SKM-1 (cell line): ENCODE results near the gene DNAH10.
"Not testable (repeated sequence)": the region's sequence is repeated elsewhere in the genome, so short reads cannot be mapped to it uniquely, and the experiment has no call there.

ENCODE experiments used
- DNase-seq: peaks from one replicate; lab custom pipeline; 2025; ENCODE audit not compliant: unreplicated experiment; lab: John Stamatoyannopoulos, UW

DNAH10 gene

DNA sequence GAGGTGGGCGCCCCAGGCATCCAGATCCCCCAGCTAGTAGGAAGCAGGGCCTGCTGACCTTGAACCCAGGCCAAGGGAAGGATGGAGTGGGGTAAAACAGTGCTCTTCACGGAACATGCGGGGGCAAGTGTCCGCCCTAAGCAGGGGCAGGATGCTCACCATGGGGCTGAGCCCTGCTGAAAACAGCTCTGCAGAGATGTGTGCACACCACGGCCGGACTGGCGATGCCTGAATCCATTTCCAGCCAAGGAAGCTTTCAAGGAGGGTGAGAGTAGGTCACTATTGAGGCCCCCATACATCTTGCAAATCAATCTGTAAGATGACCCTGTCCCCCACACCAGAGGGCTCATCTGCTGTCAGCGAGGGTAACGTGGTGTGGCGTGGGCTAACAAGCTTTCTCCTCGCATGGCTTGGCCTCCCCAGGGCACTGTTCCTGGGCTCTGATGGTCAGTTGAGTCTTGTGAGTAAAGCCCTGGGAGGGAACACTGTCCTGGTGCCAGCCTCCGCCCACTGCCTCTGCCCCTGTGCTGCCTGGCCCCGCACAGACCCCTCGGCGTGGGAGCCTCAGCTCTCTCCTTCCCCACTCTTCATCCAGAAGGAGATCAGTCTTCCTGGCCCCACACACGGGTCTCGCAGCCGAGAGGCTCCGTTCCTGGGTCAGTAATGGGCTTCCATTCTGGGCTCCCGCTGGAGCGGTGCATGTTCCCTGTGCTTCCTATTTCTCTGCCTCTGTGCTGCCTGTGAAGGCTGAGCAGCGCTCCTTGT is 141.4 kb downstream of the DNAH10 start:
- DNase-seq, result no peak

DNA sequence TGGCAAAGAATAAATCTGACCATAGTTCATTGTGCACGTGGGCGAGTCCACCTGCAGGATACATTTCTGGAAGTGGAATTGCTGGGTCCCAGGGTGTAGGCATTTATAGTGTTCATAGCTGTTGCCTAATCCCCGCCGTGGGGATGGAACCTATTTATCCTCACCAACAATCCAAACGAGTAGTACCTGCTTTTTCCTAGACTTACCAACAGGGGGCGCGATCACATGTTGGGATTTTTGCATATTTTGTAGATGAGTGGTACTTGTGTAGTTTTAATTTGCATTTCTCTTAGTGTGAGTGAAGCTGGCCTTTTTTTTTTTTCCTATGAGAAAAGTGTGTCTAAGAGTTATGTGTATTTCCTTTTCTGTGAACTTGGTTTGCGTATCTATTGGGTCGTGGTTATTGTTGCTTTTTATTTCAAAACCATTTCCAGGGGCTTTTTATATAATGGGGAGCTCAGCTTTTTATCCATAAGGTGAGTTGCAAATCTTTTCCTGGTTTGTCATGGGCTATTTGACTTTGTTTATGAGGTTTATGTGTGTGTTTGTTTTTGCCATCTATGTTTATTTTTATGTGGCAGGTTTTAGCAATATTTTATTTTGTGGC is 143.3 kb downstream of the DNAH10 start:
- peak; percentile 4 for DNase-seq

DNA sequence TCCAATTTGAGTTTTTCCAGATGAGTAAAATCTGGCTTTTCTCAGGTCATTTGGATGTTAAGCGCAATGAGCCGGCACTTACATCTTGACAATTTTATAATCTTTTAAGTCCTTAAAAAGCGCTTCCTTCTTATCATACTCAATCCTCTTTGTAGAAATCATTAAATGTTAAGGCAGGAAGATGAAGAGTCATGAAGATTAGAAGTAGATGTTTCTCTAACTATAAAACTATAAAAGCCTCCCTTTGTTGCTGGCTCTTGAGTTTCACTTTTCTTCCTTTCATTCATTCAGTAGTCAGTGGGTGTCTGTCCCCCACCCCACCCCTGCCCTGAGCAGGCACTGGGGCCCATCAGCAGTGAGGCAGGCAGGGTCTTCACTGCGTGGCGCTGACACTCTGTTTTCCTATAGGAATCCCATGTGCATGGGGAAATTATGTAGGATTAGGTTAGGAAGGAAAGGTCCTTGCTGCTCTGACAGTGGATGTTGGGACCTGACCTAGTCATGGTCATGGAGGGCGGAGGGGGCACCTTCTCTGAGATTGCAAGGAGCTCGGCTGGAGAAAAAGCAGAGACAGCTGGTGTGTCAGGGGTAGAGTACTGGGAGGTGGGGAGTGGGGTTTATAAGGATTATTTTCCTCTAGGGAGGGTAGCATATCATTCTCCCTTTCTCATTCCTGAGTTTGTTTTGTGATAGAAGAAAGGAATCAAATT is 144.8 kb downstream of the DNAH10 start:
- no peak for DNase-seq

DNA sequence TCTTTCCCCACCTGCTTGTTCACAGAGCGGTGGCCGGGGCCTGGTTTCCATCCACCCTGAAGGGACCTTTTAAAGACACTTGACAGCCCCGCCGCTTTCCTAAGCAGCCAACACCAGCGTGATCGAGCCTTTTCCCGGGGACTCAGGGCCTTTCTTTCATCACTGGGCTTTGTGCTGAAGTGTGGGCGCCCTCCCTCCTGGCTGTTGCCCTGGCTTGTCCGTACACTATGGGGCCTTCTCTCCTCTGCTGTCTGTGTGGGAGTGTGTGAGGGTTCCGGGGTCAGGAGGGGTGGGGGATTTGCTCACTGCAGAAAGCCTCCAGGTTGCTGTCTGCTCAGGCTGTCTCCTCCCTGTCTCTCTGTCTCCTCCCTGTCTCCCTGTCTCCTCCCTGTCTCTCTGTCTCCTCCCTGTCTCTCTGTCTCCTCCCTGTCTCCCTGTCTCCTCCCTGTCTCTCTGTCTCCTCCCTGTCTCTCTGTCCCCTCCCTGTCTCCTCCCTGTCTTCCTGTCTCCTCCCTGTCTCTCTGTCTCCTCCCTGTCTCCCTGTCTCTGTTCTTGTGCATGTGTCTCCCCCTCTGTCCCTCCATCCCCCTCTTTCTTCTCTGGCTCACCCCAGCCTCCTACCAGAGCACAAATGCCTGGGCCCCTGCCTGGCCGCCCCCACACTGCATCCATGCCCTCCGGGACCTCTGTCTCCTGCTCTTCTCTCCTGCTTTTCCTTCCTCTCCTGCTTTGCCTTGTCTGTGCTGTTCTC is 145.8 kb downstream of the DNAH10 start:
- no peak for DNase-seq

DNA sequence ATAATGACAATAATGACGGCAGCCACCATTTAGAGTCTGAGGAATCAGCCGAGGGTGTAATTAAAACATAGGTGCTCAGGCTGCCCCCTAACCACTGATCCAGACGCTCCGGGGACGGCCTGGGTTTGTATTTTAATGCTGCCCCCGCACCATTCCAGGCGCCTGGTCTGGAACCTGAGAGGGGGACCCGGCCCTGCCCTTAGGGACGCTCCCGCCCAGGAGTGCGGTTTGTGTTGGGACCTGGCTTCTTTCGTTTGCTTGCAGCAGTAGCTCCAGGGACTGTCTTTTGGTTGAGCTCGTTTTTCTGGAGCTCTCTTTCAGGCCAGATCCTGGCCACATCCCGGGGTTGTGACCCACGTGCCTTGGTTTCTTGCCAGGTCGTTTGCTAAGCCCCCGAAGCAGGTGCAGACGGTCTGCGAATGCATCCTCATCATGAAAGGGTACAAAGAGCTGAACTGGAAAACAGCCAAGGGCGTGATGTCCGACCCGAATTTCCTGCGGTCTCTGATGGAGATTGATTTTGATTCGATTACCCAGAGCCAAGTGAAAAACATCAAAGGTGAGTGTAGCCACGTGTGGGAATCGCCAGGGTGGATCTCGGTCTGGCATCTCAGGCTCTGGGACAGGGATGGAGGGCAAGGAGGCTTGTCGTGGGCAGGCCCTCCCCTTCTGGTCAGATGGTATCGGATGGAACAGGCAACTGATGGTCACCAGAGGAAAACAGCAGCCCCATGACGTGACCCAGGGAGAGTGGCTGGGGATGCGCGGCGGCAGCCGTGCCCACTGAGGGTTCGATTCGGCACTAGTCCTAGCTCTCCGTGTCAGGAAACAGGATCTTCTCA is 147.0 kb downstream of the DNAH10 start:
- DNase-seq, result no peak

DNA sequence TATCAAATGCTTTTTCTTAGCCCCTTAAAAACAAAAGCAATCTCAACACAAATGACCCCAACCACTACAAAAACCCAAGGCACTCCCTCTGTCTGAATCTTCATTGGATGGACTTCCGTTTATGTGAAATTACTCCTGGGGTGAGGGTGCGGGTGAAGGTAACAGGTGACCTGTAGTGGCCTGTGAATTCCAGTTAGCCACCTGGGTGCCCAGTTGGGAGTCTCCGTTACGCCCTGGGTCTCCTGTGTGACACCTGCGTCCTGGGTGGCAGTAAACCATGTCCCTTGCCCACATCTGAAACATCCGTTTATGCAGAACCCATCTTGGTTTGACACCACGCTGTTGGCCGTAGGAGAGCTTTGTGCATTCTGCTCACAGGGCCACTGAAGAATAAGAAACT is 148.0 kb downstream of the DNAH10 start:
- DNase-seq, result no peak

DNA sequence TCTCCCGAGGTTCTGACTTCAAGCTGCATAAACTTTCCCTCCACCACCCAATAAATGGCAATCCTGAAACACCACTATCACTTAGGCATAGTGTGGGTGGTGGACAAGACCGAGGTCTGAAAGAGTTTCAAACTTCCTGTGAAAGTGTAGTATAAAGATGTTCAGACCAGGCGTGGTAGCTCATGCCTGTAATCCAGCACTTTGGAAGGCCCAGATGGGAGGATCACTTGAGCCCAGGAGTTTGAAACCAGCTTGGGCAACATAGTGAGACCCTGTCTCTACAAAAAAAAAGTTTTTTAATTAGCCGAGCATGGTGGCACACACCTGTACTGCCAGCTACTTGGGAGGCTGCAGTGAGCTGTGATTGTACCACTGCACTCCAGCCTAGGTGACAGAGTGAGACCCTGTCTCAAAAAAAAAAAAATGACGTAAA is 148.7 kb downstream of the DNAH10 start:
- no peak for DNase-seq

DNA sequence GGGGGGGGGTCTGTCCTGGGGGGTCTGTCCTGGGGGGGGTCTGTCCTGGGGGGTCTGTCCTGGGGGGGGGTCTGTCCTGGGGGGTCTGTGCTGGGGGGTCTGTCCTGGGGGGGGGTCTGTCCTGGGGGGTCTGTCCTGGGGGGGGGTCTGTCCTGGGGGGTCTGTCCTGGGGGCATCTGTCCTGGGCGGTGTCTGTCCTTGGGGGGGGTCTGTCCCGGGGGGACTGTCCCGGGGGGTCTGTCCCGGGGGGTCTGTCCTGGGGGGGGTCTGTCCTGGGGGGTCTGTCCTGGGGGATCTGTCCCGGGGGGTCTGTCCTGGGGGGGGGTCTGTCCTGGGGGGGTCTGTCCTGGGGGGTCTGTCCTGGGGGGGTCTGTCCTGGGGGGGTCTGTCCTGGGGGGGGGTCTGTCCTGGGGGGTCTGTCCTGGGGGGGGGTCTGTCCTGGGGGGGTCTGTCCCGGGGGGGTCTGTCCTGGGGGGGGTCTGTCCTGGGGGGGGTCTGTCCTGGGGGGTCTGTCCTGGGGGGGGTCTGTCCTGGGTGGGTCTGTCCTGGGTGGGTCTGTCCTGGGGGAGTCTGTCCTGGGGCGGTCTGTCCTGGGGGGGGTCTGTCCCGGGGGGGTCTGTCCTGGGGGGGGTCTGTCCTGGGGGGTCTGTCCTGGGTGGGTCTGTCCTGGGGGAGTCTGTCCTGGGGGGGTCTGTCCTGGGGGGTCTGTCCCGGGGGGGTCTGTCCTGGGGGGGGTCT is 149.7 kb downstream of the DNAH10 start:
- not testable (repeated sequence) for DNase-seq

DNA sequence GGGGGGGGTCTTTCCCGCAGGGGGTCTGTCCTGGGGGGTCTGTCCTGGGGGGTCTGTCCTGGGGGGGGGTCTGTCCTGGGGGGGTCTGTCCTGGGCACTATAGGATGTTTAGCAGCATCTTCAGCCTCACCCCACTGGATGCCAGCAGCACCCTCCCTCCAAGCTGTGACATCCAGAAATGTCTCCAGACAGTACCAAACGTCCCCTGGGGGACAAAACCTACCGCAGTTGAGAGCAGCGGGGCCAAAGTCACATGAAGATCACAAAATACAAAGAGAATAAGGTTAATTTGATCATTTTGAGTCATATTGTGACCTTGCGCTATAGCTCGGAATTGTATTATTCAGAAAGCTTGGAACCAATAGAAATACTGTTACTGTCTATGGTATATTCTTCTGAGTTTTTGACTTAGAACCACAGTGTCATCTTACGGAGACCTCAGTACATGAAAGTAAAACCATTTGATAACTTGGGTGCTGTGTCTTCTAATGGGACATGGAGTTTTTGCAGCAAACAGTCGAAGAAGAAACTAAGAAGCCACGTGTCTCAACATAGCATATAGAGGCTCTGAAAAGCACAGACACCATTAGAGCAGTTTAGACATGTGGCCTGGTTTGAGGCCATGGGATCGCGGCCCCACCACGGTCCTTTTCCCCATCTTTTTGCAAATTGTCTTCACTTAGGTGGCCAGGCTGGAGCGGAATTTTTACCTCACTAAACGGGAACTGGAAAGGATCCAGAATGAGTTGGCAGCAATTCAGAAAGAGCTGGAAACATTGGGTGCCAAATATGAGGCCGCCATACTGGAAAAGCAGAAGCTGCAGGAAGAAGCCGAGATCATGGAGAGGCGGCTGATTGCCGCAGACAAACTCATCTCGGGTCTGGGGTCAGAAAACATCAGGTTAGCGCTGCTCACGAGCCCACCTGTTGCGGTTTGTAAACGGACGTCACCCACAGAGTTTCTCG is 150.6 kb downstream of the DNAH10 start:
- DNase-seq, result no peak

DNA sequence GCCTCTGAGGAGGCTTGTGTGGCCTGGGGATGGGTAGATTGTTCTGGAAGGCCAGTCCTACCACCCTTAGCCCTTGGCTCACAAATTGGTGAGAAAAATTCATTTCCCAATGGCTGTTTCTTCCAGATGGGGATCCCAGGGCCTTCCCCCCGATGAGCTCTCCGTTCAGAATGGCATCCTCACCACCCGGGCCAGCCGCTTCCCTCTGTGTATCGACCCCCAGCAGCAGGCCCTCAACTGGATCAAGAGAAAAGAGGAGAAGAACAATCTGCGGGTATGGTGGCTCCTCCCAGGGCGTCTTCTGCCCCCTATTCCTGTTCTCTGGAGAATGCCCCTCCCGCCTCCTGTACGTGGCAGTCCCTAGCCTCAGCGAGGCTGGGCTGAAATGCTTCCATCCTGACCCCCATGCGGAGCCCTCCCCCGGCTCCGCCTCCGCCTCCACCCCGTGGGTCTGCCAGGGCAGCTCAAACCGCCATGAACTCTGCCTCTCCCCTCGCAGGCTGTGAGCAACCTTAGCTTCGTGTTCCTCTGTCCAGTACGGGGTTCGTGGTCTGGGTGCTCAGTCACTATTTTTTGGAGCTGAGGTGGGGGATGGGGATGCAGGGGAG is 152.7 kb downstream of the DNAH10 start:
- no peak for DNase-seq

DNA sequence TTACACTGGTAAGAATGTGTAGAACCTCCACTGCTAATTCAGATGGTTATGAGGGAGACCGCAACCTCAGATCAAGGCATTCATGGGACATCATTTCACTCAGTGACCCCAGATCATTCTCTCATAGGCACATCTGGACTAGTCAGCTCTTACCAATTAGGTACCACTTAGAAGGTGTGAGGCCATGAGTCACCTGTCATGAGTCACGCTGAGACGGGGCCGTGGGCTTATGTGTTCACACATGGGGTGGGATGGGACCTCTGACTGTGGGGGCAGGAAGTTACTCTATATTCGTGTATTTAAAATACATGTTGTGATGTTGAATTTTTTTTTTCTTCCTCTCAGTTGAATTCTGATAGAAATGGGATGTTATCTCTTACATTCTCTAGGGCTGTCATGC is 154.6 kb downstream of the DNAH10 start:
- DNase-seq, result no peak

DNA sequence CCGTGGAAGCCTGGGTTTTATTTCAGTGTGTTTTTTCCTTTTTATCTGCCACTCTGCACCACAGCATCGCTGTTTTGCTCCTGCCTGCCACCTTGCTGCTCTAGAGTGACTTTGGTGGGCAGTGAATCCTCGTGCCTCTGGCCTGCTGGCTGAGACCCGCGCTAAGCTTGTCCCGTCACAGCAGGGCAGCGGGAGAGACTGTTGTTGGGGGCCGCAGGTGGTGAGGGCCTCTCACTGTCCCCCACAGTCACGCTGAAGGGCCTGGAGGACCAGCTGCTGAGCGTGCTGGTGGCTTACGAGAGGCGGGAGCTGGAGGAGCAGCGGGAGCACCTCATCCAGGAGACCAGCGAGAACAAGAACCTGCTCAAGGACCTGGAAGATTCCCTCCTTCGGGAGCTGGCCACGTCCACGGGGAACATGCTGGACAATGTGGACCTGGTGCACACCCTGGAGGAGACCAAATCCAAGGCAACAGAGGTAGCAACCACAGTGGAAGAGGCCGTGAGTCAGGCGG is 155.3 kb downstream of the DNAH10 start:
- DNase-seq, result no peak

DNA sequence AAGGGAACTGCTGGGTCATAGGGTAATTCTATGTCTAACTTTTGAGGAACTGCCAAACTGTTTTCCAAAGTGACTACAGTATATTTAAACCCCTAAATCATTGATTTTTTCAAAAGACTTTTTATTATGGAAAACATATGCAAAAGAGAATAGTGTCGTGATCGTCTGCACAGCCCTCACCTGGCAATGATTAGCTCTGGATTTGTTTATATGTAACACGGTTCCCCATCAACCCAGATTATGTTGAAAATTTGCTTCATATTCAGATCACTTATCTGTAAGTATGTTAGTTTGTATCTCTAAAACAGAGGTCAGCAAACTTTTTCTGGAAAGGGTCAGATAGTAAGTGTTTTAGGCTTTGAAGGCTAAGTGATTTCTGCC is 157.9 kb downstream of the DNAH10 start:
- no peak for DNase-seq

DNA sequence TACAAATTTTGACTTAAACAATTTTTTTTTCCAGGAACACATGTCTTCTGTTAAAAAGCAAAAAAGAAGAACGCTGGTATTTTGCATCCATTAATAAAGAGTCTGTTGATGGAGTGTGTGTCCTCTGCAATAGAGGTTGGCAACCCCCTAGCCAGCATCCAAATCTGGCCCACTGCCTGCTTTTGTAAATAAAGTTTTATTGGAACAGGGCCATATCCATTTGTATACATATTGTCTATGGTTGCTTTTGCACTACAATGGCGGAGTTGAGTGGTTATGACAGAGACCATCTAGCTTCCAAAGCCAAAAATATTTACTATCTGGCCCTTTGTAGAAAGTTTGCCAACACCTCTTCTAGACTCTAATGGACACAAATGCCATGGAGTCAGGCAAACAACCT is 160.9 kb downstream of the DNAH10 start:
- no peak for DNase-seq

DNA sequence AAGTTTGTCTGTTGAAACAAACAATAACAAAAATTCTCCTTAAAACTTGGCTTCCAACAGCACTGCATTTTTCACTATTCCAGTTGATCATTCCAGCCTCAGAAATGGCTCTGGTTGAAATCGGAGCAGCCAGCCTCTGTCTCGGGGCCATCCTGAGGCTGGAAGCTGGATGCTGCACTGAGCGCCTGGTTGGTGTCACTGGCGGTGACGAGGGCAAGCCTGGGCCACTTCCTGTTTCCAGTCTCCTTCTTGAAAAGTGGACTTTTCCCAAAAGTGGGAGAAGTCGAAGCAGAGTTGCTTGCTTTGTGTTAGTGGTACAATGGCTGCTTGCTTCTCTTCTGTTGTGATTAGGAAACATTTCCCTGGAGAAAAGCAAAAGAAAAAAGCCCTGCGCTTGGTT is 161.8 kb downstream of the DNAH10 start:
- no peak for DNase-seq

DNA sequence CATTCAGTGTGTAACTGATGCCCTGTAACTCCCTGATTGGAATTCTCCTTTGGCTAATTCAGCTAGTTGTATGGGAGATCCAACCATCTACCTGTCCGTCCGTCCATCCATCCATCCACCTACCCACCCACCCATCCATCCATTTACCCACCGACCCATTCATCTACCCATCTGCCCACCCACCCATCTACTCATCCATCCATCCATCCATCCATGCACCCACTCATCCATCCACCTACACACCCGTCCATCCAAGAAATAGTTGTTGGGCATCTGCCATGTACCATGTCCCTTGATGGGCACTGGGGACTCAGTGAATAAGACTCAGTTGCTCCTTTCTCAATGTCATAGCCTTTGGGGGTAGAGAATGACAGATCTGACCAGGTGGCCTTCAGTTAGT is 162.4 kb downstream of the DNAH10 start:
- DNase-seq, result no peak

DNA sequence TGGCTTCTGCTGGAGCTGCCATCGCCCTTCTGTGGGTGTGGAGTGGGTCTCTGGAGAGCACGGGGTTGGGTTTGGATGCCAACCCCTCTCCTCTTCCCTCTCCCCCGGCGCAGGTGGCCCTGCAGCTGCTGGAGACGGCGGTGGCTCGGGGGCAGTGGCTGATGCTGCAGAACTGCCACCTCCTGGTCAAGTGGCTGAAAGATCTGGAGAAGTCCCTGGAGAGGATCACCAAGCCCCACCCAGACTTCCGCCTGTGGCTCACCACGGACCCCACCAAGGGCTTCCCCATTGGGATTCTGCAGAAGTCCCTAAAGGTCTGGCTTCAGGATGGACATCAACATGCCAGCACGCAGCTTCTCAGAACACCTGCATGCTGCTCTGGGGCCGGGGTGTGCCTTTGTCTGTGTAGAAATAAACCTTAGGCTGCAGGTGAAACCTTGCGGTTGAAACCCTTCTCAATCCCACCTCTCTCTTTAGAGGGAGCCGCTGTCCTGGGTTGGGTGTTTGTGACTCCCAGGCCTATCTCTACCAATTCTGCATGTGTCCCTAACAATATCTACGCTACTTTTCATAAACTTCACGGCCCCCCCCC is 166.3 kb downstream of the DNAH10 start:
- DNase-seq, result no peak

DNA sequence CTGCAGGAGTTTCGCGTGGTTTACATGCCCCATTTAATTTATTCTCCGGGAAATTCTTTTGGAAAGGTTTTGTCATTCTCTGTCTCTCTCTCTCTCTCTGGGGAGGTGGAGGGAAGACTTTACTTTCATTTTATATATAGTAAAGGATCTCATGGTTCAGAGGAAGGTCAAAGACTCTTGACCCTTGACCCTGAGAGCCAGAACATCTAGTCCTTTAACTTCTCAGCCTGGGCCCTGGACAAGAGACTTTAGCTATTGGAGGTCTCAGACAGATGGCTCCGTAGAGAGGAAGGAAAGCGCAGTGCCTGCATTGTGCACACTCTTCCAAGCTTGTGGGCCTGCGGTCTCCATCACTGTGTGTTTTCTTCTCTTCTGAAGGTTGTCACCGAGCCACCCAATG is 166.8 kb downstream of the DNAH10 start:
- no peak for DNase-seq
